ENCODE measurements around the gene NFIA.
"Not testable (repeated sequence)": the region's sequence is repeated elsewhere in the genome, so short reads cannot be mapped to it uniquely, and the experiment has no call there.

The NFIA gene

DNA sequence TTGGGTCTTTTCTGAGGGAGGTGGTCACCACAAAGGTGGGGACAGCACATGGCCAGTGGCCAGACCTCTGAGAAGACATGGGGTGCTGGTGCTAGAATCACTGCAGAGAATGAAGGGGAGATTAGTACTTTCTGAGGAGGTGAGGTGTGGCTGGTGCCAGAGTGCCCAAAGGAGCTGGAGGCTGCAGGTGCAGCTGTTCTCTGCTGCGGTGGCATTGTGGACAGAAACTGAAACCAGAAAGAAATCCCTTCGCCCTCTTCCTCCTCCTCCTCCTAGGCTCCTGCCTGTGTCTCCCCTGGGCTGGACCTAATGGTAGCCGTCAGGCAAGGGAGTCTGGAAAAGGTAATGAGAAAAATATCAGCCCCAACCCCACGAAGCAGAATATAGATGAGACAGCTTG is 380.9 kb downstream of the NFIA start:
- DNase-seq: no peak

DNA sequence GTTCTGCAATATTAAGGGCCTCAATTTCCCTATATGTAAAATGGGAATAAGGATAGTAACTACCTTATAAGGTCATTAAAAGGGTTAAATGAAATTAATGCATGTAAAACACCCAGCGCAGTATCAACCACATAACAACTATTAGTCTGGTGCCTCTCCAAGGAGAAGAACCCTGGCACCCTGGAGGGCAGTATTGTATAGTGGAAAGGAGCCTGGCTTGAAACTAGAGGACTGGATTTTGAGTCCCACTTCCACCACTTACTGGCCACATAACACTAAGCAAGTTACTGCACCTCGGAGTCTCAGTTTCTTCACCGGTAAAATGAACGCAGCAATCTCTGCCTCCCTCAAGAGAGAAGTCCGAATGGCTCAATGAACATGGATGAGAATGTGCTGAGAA is 385.5 kb downstream of the NFIA start:
- DNase-seq: not testable (repeated sequence)

- DNase-seq: no peak
These were observed 387.0 kb downstream of the NFIA start for GRCh38 chr1:61469365-61469764.

GRCh38 chr1:61472876-61473275 is 390.5 kb downstream of the NFIA start:
- DNase-seq: no peak

GRCh38 chr1:61474269-61474817 is 392.0 kb downstream of the NFIA start:
- no peak for DNase-seq

GRCh38 chr1:61474963-61475362 is 392.6 kb downstream of the NFIA start:
- no peak for DNase-seq

DNA sequence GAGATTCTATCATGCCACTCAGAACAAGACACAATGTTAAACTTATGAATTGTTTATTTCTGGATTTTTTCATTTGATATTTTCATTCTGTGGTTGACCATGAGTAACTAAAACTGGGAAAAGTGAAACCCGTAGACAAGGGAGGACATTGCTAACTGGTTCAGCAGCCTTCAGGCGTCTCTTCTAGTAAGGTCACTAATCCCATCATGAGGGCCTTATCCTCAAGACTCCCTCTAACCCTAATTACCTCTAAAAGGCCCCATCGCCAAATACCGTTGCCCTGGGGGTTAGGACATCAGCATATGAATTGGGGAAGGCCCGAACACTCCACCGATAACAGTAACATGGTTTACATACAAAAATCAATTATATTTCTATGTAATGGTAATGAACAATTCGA is 394.9 kb downstream of the NFIA start:
- no peak for DNase-seq

GRCh38 chr1:61480273-61480935 is 398.0 kb downstream of the NFIA start:
- DNase-seq: peak in 3 of 4 experiments; percentile 40 to 53 (median 49)

GRCh38 chr1:61481315-61481715 is 399.0 kb downstream of the NFIA start:
- peak; percentile 21 to 73 (median 68) for DNase-seq

DNA sequence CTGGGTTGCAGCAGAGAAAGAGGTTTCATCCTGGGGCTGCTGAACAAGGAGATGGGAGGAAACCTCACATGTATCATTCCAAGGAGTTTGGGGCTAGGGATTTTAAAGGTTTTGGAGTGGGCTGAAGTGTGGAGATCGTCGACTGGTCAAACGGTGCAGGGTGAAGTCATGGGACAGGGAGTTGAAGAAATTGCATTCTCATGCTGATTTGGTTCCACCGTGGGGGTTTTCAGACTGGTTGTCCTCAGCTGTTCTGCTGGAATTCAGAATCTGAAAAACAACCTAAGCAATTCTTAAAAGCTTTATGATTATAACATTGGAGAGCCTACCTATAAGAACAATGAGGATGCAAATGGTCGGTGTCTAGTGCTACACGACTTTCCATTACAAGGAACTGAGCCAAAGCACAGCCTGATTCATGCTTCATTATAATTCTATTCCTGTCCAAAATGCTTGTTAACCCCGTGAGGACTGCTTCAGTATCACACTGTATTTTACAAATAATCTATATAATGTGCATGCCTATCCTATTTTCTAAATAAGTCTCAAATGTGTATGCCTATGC is 399.9 kb downstream of the NFIA start:
- peak in 3 of 4 experiments; percentile 34 to 47 (median 46) for DNase-seq

DNA sequence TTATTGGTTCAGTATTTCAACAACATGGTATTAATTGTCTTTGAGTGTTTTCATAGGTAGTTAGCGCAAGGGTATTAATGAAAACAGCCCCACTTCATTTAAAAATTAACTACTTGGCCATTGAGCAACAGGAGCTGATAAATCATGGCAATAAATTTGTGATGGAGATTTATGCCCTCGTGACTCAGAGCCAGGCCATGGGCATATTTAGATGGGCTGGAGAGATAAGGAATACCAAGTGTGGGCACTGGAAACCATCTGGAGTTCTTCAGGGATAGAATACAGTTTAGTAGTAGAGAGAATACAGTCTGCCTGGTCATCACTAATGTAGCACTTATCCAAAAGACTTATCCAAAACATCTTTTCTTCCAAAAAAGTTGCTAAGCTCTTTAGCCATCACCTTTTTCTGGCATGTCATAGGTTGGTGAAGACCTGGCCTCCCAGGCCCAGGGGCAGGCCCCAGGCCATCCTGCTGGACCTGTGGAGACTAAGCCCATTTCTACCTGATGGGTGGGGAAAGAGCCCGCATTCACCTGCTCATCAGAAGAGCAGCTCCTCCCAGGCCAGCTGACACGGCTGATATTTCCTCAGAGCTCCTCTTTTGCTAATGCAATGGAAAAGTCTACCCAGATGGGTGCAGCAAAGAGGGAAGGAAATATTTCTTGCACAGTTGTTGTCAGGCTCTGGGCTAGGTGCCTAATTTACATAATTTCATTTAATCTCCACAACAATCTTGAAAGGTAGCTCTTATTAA is 404.6 kb downstream of the NFIA start:
- DNase-seq: peak in 2 of 4 experiments; percentile 25 to 27

- peak in 1 of 4 experiments; percentile 13 for DNase-seq
These were observed 405.4 kb downstream of the NFIA start for GRCh38 chr1:61487801-61488200.

GRCh38 chr1:61490924-61491323 is 408.6 kb downstream of the NFIA start:
- DNase-seq: peak in 3 of 4 experiments; percentile 11 to 32 (median 30)

DNA sequence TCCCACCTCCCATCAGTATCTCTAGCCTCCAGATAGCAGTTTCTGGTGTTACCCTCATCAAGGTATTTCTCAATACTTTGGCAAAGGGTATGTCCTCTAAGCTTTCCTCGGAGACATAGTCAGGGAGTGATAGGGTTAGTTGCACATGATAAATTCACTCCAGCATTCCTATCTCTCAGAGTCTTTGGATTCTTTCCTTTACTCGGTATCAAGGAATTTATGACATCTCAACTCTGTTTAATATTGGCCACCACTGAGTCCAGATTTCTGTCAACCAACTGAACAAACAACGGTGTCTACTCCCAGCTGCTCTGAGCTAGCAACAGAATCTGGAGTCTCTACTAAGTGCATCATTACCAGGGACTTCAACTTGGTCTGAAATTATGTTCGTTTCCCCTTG is 409.1 kb downstream of the NFIA start:
- no peak for DNase-seq

DNA sequence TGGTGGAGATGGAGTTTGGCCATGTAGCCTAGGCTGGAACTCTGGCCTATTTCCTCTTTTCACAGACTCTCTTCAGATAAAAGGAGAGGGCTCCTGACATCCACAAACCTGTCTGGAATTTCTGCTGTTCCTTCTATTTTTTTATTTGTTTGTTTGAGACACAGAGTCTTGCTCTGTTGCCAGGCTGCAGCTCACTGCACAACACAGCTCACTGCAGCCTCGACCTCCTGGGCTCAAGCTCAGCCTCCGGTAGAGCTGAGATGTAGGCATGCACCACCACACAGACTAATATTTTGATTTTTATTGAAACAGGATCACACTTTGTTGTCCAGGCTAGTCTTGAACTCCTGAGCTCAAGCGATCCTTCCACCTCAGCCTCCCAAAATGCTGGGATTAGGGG is 411.6 kb downstream of the NFIA start:
- DNase-seq: no peak

GRCh38 chr1:61496501-61496900 is 414.1 kb downstream of the NFIA start:
- DNase-seq: no peak

- DNase-seq: no peak
These were observed 414.7 kb downstream of the NFIA start for GRCh38 chr1:61497013-61497412.

DNA sequence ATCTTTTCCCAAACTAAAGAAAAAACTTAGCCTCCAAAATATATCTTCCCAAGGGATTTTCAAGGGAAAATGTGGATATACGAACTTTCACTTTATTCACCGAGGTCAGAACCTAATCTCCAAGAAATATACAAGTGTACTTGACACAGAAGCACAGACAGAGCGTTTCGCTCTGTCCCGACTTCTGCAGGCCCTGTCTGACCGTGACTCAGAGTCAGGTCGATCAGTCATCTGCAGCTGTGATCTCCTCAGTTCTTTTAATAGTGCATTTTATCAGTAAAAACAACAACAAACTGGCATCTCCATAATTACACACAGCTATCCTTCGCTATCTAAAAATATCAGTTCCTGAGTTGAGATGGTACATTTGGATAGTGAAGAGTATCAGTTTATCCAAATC is 416.0 kb downstream of the NFIA start:
- no peak for DNase-seq

GRCh38 chr1:61501971-61502916 is 419.9 kb downstream of the NFIA start:
- no peak for DNase-seq

DNA sequence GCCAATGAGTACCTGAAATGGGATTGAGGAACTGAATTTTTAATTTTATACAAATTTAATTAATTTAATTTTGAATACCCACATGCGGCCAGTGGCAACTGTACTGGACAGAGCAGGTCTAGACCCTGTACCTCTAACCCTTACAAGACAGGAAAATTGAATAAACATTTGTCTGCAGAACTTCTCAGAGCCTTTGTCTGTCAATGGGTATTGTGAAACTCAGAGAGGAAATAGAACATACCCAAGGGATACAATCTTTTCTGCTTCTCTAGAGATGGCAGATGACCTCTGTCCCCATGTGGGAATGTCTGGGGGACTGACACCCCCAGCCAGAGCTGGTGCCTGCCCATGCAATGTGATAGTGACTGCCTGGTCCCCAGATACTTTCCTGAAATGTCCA is 421.9 kb downstream of the NFIA start:
- peak in 1 of 4 experiments; percentile 38 for DNase-seq

GRCh38 chr1:61504852-61505390 is 422.6 kb downstream of the NFIA start:
- DNase-seq: peak in 2 of 4 experiments; percentile 6 to 36

DNA sequence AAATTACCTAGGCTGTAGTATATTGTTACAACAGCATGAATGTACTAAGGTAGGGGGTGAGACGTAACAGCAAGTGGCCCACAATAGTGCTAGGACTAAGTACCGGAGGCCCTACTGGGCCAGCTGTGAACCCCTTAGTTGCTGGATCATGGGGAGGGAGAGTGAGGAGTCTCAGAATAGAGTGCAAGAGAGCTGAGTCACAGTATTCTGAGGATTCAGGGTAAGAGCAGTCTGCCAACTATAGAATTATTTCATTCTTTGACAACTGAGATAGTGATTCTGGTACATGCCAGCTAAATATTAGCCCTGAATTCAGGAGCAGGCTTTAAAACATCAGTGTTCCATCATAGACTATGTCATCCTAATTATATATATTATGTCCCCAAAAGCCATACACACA is 423.9 kb downstream of the NFIA start:
- no peak for DNase-seq
